GM21515 (cell line): Measurements from ENCODE around the gene SRGAP1.
"Not testable (repeated sequence)": the region's sequence is repeated elsewhere in the genome, so short reads cannot be mapped to it uniquely, and the experiment has no call there.

Experiments used
- ATAC-seq: cut with Tn5 transposase; IDR thresholded peaks from one replicate; pipeline ENCODE4 v1.9.1; 2021; ENCODE audit not compliant: unreplicated experiment

SRGAP1 gene

DNA sequence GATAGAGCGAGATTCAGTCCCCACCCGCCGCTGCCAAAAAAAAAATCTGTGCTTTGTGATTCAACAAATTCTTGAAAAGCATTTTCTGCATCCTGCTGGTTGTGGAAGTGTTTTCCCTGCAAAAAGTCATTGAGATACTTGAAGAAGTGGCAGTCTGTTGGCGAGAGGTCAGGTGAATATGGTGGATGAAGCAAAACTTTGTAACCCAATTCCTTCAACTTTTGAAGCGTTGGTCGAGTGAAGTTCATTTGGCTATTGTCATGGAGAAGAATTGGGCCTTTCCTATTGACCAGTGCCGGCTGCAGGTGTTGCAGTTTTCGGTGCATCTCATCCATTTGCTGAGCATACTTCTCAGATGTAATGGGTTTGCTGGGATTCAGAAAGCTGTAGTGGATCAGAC is 20.9 kb downstream of the SRGAP1 start:
- no peak for ATAC-seq

DNA sequence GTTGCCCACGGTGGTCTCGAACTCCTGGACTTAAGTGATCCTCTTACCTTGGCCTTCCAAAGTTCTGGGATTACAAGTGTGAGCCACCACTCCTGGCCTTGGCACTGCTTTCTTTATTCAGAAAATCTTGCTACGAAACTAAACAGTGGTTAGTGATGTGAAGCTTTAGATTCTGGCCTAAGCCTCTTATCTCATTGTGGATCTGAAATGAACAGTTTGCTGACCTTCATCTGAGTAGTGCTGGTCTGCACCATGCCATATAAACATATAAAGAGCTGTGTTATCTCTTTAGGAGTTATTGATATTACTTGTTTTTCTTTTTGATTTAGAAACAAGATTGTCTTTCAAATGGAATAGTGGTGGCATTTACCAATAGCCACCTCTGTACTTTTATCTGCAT is 22.6 kb downstream of the SRGAP1 start:
- ATAC-seq: no peak

DNA sequence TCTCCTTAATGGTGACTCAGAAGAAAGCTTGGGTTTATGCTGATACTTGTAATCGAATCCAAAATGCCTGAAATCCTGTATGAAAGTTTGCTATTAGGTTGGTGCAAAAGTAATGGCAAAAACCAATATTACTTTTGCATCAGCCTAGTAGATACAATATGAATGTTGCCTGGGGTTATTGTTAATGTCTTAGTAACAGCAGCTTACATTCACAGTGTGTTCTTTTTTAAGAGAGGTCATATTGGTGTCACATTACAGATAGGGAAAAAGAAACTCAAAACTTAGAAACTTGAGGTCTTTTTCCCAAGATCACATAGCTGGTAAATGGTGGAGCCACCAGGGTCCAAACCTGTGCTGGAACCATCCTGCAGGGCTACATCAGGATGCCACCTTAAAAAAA is 25.2 kb downstream of the SRGAP1 start:
- ATAC-seq: no peak

DNA sequence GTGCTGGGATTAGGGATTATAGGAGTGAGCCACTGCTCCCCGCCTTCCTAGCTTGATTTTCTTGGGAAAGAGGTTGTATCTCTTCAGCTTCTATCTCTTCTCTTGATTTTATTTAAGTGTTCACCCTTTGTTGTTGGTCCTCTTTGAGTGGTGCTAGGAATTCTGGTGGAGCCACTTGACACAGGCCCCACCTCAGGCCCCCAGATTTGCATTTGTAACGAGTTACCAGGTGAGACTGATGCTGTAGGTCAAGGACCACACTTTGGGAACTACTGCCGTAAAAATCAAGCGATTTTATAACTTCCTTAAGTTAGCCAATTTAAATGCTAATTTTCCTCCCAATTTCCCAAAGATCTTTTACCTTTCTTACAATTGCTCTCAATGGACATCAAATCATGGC is 26.3 kb downstream of the SRGAP1 start:
- no peak for ATAC-seq

DNA sequence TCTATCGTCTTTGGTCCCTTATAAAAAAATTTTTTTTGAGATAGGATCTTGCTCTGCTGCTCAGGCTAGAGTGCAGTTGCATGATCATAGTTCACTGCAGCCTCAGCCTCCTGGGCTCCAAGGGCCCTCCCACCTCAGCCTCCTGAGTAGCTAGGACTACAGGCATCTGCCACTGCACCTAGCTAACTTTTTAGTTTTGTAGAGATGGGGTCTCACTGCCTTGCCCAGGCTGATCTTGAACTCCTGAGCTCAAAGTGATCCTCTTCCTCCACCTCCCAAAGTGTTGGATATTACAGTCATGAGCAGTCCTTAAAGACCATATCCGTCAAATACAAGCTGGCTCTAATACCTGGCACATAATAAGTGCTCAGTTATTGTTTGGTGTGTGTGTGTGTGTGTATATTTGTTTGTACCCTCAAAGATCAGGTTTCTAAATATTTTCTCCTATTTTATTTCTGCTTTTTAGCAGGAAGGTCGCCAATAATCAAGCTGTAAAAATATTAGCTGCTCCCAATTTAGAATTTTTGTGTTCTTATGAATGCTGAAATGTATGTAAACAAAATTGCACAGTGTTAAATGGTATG is 30.5 kb downstream of the SRGAP1 start:
- no peak for ATAC-seq

DNA sequence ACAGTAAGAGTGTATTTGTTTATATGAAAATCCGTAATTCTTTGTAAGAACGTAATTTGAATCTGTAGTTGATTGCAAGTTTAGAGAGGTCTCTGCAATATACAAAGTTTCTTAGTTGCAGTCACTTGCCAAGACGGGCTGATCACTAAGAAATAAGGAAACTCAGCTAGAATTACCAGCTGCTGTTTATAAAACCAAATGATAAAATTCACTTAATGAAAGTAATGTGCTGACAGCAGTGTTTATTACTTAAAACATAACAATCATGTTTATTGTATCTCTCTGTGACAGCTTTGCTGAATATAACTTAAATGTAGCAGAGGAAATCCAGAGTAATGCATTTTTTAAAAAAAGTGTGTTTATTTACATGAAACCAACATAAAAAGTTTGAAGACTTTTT is 31.2 kb downstream of the SRGAP1 start:
- no peak for ATAC-seq

DNA sequence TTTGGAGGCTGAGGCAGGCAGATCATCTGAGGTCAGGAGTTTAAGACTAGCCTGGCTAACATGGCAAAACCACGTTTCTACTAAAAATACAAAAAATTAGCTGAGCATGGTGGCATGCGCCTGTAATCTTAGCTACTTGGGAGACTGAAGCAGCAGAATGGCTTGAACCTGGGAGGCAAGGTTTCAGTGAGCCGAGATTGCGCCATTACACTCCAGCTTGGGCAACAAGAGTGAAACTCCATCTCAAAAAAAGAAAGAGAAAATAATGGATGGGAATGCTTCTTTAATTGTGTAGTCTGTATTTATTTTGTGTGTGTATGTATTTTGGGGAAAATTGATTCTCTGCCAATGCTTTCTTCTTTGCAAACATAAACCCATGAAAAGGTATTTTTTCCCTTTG is 32.5 kb downstream of the SRGAP1 start:
- ATAC-seq: no peak

DNA sequence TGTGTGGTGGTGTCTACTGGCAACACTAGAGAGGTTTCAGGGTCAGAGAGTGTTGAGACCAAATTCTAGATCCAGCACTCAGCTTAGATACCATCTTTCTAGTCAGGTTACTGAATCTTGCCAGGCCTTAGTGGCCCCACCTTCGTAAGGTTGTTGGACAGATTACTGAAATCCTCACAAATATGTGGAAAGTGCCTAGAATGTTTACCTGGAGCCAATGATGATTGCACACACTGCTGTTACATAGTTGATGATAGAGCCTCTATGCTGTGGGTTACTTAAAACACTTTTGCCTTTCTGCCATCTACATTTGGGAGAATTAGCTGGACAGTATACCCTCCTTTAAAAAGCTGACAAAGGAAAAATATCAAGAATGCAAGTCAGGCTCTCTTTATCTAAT is 33.2 kb downstream of the SRGAP1 start:
- ATAC-seq: no peak

DNA sequence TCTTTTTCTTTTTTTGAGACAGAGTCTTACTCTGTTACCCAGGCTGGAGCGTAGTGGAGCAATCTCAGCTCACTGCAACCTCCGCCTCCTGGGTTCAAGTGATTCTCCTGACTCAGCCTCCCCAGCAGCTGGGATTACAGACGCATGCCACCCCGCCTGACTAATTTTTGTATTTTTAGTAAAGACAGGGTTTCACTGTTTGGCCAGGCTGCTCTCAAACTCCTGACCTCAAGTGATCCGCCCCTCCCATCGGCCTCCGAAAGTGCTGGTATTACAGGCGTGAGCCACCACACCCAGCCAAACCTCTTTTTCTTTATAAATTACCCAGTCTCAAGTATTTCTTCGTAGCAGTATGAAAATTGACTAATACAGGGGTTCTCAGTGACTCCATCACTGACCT is 35.7 kb downstream of the SRGAP1 start:
- not testable (repeated sequence) for ATAC-seq

DNA sequence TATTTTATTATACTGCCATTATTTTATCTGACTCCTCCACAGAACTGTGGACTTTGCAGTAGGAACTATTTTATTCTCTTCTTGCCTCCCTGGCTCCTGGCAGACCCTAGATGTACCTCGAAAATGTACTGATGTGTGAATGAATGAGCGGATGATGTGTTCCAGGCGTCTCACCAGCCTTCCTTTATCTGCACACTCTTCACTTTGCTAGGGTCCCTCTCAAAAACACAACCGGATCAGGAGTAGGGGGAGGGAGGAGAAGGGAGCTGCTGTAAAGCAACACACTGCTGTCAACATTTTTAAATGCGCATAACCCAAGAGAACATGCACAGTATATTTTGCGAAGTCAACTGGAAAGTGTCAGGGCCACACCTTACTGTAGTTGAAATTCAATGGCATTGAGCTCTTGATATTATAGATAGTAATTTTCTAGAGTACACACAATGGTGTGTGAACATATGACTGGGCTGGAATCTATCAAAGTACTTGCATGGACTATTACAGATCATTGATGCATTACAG is 36.3 kb downstream of the SRGAP1 start:
- ATAC-seq: no peak

DNA sequence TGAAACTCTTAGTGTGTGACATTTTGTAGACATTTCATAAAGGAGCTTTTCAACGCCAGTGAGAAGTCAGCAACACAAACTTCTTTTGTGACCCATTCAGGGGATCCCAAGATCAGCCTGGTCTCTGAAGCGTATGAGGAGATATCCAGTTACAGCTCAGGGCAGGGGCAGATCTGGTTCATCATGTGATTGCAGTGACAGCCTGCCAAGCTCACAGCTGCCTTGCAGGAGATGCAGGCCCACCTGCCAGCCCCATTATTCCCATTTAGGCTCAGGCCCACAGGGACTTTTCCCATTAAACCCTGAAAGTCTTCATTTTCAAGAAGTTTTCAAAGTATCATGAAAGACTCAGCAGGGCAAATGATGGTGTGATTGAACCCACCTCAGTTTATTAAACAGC is 38.3 kb downstream of the SRGAP1 start:
- no peak for ATAC-seq

DNA sequence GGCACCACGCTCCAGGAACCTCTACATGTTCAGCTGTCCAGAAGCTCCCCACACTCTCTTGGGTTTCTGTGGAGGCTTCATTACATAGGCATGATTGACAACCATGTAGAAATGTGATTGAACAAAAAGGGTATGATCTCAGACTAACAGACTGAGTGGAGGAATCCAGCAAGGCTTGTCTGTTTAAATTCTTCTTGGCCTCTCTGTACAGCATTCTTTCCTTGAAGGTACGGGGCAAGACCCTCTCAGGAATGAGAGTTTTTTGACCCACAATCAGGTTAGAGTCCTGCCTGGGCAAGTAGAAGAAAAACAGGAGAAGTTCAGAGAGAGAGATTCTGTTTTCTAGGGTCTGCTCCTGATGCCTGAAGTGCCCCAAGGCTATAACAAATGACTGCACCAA is 40.9 kb downstream of the SRGAP1 start:
- ATAC-seq: no peak

DNA sequence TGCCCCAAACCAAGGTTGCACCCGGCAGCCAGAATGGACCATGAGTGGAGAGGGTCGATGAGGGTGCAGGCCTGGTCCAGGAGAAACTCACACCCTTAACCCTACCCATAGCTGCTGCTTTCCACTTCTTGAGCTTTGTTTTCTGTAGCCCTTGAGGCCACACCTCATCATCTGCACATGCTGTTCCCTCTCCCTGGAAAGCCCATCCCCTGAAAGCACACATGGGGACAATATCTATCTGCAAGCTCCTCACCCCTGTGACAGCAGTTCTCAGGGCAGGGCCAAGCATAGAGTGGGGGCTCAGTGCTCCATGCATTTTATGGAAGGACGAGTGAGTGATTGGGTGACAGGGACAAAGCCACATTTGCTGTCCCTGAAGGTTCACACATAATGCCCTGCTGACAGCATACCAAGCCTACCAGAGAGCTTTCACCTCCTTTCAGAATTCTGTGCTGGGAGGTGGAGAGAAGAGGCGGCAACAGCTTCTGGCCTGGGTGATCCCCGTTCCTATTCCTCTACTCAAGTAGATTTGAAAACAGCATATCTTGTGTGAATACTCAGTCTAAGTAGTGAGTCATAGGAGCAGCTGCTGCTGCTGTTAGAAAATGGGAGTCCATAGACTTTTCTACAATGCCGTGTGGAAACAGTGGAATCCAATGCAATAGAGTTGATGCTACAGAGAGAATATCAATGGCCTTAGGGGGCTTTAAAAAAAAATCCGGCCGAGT is 44.6 kb downstream of the SRGAP1 start:
- ATAC-seq: no peak

DNA sequence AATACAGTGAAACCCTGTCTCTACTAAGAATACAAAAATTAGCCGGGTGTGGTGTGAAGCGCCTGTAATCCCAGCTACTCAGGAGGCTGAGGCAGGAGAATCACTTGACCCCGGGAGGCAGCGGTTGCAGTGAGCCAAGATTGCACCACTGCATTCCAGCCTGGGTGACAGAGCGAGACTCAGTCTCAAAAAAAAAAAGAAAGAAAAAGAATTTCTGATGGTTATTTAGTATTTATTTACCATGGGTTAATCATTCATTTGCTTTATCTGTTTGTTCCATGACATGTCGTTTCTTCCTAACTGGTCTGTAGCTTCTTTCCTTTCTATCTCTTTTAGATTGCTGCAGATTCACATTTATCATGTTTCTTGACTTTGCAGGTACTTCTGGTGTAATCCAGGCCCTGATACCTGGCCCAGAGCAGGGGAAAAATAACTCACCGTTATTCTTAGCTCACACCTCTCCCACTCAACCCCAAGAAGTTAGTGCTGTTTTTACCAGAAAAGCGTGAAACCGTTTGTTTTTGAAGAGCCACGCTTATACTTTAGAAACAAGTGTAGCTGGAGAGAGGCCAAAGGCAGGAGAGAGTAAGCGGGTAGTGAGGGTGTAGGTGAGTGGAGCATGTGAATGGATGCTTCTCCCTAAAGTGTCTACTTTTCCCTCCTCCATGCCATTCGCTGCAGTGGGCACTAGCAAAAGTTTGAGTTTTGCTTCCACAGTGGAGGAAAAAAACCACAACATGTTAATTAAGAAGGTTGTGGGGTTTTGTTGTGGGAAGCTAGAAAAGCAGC is 45.4 kb downstream of the SRGAP1 start:
- no peak for ATAC-seq

DNA sequence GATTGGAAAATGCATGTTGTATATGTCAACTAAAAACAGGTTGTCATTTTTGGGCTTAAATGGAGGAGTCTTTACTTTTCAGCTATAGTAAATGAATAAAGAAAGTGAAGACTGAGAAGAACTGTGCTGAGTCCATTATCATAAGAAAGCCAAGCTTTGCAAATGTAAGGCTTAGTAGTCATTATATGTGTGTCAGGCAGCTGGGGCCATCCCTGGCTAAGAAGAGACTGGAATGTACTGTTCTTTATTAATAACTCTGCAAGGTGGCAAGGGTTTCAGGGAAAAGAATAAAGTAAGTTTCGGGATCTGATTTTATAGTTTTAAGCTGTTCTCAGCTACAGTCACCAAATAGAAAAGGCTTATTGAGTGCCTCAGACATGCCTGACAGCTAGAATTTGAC is 48.7 kb downstream of the SRGAP1 start:
- ATAC-seq: no peak

DNA sequence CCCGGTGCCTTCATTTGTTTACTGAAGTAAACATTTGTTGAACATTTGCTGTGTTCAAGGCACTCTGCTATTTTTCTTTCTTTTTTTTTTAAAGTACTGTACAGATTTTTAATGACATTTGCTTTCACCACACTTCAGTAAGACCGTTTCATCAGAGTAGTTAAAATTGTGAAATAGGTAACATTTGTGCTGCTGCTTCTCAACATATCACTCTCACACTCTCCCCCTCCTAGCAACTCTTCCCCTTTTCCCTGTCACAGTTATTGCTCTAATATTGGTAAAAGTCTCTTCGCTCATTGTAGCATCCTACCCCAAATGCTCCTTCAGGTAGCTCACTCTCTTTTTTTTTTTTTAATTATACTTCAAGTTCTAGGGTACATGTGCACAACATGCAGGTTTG is 49.6 kb downstream of the SRGAP1 start:
- ATAC-seq: no peak

DNA sequence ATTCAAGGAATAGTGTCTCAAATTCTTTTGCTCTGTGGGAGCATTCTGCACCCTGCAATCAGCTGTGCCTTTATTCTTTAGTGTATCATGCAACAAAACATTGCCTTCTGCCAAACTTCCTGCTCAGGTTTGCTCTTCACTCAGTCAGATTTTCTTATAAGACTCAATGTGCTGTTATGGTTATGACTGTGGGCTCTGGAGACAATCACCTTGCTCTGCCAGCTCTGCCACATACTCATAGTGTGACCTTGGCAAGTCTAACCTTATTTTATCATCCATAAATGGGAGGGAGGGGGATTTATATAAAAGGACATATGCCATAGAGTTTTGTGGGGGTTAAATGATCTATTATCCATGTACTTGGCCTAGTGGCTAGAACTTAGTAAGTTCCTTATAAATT is 51.3 kb downstream of the SRGAP1 start:
- ATAC-seq: no peak

DNA sequence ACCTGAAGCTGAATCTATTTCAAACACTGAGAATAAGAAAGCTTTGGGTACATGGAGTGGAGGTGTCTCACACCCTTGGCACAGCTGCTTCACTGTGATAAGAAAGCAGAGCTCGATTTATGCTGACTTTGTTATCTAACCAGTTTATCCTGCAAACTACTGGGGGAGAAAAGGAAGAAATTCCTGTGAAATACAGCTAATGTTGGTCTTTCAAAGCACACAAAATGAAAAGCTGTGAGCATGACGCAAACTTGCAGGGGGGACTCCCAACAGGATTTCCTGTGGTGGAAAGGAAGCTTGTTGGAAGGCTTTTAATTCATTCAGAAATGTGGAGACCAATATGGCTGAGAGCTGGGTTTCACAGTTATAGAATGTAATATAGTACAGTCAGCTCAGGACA is 53.4 kb downstream of the SRGAP1 start:
- no peak for ATAC-seq

DNA sequence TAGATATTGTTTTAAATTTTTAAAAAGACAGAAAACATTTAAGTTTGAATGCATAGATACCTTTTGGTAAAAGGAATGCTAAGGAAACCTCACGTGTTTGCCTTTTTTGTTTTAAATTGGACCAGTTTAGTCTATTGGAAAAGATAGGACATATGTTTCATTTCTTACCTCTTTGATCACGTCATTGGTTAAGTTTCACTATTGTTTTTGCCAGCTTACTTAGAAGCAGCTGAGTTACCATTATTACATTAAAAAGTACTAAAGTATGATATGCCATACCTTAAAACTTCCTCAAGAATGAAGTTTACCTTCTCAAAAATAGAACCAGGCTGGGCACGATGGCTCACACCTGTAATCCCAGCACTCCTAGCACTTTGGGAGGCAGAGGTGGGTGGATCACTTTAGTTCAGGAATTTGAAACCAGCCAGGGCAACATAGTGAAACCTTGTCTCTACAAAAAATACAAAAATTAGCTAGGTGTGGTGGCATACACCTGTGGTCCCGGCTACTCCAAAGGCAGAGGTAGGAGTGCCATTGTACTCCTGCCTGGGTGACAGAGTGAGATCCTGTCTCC is 54.4 kb downstream of the SRGAP1 start:
- ATAC-seq: no peak

DNA sequence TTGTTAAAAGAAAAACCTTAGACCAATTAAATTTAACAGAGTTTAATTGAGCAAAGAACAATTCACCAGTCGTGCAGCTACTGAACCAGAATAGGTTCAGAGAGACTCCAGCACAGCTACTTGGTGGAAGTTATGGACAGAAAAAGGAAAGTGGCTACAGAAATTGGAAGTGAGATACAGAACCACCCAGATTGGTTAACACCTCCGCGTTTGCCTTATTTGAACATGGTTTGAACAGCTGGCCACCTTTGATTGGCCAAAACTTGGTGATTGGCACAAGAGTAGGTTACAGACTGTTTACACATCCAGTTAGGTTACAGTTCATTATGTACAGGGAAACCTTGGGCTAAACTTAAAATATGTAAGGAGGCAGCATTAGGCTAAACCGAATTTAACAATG is 54.9 kb downstream of the SRGAP1 start:
- no peak for ATAC-seq

DNA sequence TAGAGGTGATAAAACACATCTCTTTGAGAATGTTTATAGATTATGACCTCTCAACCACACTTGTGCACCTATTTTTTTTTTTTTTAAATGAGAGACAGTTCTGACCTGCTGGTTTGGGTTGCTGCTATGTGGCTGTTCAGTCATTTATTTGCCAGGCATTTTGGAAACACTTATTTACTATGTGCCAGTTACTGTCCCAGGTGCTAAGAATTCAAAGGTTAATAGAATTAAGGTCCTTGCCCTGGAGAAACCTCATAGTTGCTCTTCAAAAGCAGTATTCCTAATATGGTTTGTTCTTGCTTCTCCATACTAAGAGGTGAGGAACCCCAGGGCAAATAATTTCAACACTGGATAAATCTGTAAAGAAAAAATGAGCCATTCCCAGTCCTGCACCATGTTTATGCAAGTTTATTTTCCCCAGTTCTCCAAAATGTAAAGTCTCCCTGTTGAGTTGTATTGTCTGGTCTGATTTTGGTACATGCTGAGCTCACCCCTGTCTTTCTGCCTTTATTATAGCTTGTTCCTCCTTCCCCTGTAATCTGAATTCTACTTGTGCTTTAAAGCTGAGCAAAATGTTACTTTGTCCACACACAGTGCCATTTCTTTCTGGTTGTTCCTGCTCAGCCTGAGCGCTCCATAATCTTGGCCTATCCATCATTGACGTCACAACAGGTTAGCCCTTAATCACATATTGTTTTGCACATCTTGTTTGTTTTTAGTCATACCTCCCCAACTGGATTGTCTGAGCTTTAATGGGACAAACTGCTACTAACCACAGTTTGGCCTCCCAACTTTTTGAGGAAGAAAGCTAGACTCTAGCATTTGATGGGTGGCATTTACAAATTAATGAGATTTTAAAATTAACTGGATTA is 56.7 kb downstream of the SRGAP1 start:
- ATAC-seq: no peak
